Mesothelial cell of epicardium (in vitro differentiated cells): Measurements from ENCODE around the gene JUND. TPM values are rescaled to one million over a fixed set of nuclear protein-coding genes. Genes with fewer than 3 reads are reported as not detected.
A peak's percentile ranks its signal among the peaks of the same experiment; 100 is the strongest.

Source experiments
- DNase-seq, 2 experiments: peaks; one replicate each; pipeline ENCODE4 v3.0.0; 2021; ENCODE audit warnings: low spot score in 2 of 2; ENCODE audit not compliant: unreplicated experiment in 2 of 2
- H3K27ac Mint-ChIP-seq: 2 replicates; pipeline ENCODE4 v1.8.0; 2021; ENCODE audit warnings: mixed read lengths
- H3K27me3 Mint-ChIP-seq: 2 replicates; pipeline ENCODE4 v1.8.0; 2021; ENCODE audit warnings: low read depth, mixed read lengths
- H3K36me3 Mint-ChIP-seq: 2 replicates; pipeline ENCODE4 v1.8.0; 2021; ENCODE audit warnings: mixed read lengths
- H3K4me1 Mint-ChIP-seq: 2 replicates; pipeline ENCODE4 v1.8.0; 2021; ENCODE audit warnings: mixed read lengths
- H3K4me3 Mint-ChIP-seq: 2 replicates; pipeline ENCODE4 v1.8.0; 2021; ENCODE audit warnings: mild to moderate bottlenecking, moderate library complexity, mixed read lengths
- H3K9me3 Mint-ChIP-seq: 2 replicates; pipeline ENCODE4 v1.8.0; 2021; ENCODE audit warnings: mixed read lengths
- total RNA-seq: library from RNA; stranded (reverse); gene quantifications from 3 replicates; pipeline ENCODE4 v1.2.1, GENCODE V29; 2021
- TF ChIP-seq, protein P1 (sequence below): fragments of 200-600 bp; sonication (generic); IDR thresholded peaks from one replicate; pipeline ENCODE4 v1.5.0; 2021; ENCODE audit warnings: antibody characterized with exemption; ENCODE audit not compliant: unreplicated experiment

Gene JUND
- total RNA-seq, 1 donor from 2014 or later, result 276 TPM

GRCh38 chr19:18273561-18274218, 7.7 kb downstream of the JUND start:
- Mint-ChIP-seq H3K4me3 (no peak overlapping the region), H3K4me1 (peaks cover 6% of the 10 kb centered on the region), H3K27me3 (no peaks in the 10 kb centered on the region), H3K36me3 (peaks cover 6% of the 10 kb centered on the region), H3K27ac (no peak overlapping the region), H3K9me3 (no peaks in the 10 kb centered on the region)
- TF ChIP-seq, protein P1, sequence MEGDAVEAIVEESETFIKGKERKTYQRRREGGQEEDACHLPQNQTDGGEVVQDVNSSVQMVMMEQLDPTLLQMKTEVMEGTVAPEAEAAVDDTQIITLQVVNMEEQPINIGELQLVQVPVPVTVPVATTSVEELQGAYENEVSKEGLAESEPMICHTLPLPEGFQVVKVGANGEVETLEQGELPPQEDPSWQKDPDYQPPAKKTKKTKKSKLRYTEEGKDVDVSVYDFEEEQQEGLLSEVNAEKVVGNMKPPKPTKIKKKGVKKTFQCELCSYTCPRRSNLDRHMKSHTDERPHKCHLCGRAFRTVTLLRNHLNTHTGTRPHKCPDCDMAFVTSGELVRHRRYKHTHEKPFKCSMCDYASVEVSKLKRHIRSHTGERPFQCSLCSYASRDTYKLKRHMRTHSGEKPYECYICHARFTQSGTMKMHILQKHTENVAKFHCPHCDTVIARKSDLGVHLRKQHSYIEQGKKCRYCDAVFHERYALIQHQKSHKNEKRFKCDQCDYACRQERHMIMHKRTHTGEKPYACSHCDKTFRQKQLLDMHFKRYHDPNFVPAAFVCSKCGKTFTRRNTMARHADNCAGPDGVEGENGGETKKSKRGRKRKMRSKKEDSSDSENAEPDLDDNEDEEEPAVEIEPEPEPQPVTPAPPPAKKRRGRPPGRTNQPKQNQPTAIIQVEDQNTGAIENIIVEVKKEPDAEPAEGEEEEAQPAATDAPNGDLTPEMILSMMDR, result no peak
- DNase-seq, result no peak

- H3K4me3 Mint-ChIP-seq, result no peak overlapping the region
- H3K4me1 Mint-ChIP-seq, result no peaks in the 10 kb centered on the region
- H3K27me3 Mint-ChIP-seq, result no peaks in the 10 kb centered on the region
- peak overlapping the region; percentile 75 for H3K27ac Mint-ChIP-seq
- TF ChIP-seq, protein P1, result no peak
- H3K9me3 Mint-ChIP-seq, result no peaks in the 10 kb centered on the region
- DNase-seq, result no peak
- peaks cover 17% of the 10 kb centered on the region for H3K36me3 Mint-ChIP-seq
Measured at GRCh38 chr19:18271433-18271841, 10.0 kb downstream of the JUND start.

DNA sequence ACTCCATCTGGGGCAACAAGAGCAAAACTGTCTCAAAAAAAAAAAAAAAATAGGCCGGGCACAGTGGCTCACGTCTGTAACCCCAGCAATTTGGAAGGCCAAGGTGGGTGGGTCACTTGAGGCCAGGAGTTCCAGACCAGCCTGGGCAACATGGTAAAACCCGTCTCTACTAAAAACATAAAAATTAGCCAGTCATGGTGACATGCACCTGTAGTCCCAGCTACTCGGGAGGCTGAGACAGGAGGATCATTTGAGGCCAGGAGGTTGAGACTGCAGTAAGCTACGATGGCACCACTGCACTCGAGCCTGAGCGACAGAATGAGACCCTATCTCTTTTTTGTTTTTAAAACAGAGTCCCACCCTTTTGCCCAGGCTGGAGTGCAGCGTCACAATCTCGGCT, 11.1 kb downstream of the JUND start:
- TF ChIP-seq, protein P1, result no peak
- Mint-ChIP-seq H3K9me3 (no peaks in the 10 kb centered on the region), H3K4me1 (no peaks in the 10 kb centered on the region), H3K27ac (no peak overlapping the region), H3K4me3 (no peak overlapping the region), H3K36me3 (peaks cover 24% of the 10 kb centered on the region), H3K27me3 (no peaks in the 10 kb centered on the region)
- DNase-seq, result no peak

DNA sequence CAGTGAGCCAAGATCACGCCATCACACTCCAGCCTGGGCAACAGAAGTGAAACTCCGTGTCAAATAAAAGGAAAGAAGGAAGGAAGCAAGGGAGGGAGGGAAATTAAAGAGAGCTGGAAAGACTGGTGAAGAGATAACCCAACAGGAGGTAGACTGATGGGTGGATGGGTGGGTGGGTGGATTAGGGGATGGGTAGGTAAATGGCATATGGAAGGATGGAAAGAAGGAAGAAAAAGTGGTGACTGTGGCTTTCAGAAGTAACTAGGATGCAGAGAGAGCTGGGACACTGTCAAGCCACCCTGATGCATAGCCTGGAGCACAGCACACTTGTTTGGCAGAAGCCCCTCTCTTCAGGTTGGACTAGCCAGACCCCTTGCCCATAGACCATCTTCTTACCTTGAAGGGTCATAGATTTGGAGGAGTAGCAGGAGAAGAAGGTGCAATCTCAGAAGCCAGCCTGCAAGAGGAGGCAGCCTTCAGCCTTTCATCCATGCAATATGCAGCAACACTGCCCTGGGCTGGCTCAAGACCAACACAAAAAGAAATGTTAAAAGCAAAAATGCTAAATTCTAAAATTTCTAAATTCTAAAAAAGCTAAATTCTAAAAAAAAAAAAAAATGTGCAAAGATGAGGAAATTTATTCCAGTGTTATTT, 12.2 kb downstream of the JUND start:
- DNase-seq, result no peak
- no peaks in the 10 kb centered on the region for H3K9me3 Mint-ChIP-seq
- H3K36me3 Mint-ChIP-seq, result peaks cover 24% of the 10 kb centered on the region
- no peaks in the 10 kb centered on the region for H3K4me1 Mint-ChIP-seq
- TF ChIP-seq, protein P1, result no peak
- no peak overlapping the region for H3K4me3 Mint-ChIP-seq
- H3K27ac Mint-ChIP-seq, result no peak overlapping the region
- no peaks in the 10 kb centered on the region for H3K27me3 Mint-ChIP-seq

DNA sequence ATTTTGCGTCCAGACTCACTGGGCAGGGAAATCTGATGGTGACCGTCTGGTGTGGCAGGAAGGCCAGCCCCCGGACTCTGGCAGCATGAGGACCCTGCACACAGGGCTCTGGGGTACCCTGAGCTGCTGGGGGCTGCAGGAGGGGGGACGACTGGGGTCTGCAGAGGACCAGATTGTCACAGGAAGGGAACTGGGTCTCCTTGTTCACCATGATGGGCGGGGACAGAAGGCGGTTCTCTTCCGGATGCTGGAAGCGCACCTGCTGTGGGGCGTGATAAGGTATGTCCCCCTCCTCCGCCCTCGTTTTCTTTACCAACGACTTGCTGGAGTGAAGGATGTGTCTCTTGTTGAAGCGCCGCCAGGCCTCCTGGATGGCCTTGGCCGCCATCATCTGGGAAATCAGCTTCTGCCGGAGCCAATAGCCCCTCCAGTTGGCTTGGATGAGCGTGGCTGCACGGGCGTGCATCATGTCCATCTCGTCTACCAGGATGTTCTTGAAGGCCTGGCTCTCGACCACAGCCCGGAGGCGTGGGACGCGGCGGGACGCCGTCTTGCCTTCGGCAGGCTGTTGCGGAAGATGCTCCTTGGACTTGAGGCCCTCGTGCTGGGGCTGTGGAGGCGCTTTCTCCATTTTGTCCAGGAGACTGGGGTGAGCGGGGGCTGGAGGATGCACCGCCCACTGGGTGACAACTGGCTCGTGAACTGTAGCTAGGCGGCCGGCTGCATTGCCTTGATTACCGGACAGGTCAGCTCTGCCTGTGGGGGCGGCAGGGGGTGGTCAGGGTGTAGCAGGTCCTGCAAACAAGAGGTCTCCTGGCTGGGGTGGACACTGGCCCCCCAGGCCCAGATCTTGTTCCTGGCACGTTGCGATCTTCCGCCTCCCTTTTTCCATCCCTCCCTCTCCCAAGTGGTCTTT, 14.4 kb downstream of the JUND start:
- no peaks in the 10 kb centered on the region for H3K27me3 Mint-ChIP-seq
- peaks cover 27% of the 10 kb centered on the region for H3K36me3 Mint-ChIP-seq
- H3K27ac Mint-ChIP-seq, result no peak overlapping the region
- H3K9me3 Mint-ChIP-seq, result no peaks in the 10 kb centered on the region
- DNase-seq, result no peak
- H3K4me1 Mint-ChIP-seq, result no peaks in the 10 kb centered on the region
- TF ChIP-seq, protein P1, result no peak
- H3K4me3 Mint-ChIP-seq, result no peak overlapping the region
